Spleen (tissue), 11 donors: ENCODE data around the gene CEP20. TPM values are rescaled to one million over a fixed set of nuclear protein-coding genes. Genes with fewer than 3 reads are reported as not detected.

Experiments used
- DNase-seq: peaks from one replicate; pipeline ENCODE4 v3.0.0-alpha.2; 2020
- H3K27ac ChIP-seq, 8 donors: fragments of 200-600 bp; sonication (generic) in 7 of 8; 1 replicate in 4 of 8; 2 replicates in 4 of 8; pipeline versions ENCODE4 v1.5.0 to v1.8.0; 2016 to 2021; ENCODE audit warnings: inconsistent platforms in 4 of 8, mild to moderate bottlenecking in 4 of 8, moderate library complexity in 1 of 8
- H3K27me3 ChIP-seq, 7 donors: fragments of 200-600 bp; sonication (generic) in 6 of 7; replicated peaks in 1 of 7; 1 replicate in 4 of 7; 2 replicates in 3 of 7; pipeline versions ENCODE4 v1.5.0 to v1.8.0; 2016 to 2021; ENCODE audit warnings: inconsistent platforms in 3 of 7, mild to moderate bottlenecking in 1 of 7
- H3K36me3 ChIP-seq, 6 donors: fragments of 200-600 bp; sonication (generic) in 5 of 6; 1 replicate in 4 of 6; 2 replicates in 2 of 6; pipeline versions ENCODE4 v1.5.0 to v1.8.0; 2016 to 2021; ENCODE audit warnings: inconsistent platforms in 2 of 6
- H3K4me1 ChIP-seq, 6 donors: fragments of 200-600 bp; sonication (generic) in 5 of 6; 1 replicate in 3 of 6; 2 replicates in 3 of 6; pipeline versions ENCODE4 v1.5.0 to v1.8.0; 2016 to 2021; ENCODE audit warnings: inconsistent platforms in 3 of 6
- H3K4me3 ChIP-seq, 8 donors: fragments of 200-600 bp; sonication (generic) in 7 of 8; 1 replicate in 4 of 8; 2 replicates in 4 of 8; pipeline versions ENCODE4 v1.5.0 to v1.8.0; 2016 to 2021; ENCODE audit warnings: inconsistent platforms in 4 of 8, mild to moderate bottlenecking in 4 of 8, moderate library complexity in 2 of 8
- H3K9me3 ChIP-seq, 8 donors: fragments of 200-600 bp; sonication (generic) in 7 of 8; 1 replicate in 4 of 8; 2 replicates in 4 of 8; pipeline versions ENCODE4 v1.5.0 to v1.8.0; 2016 to 2021; ENCODE audit warnings: inconsistent platforms in 4 of 8
- CTCF ChIP-seq, 11 experiments: fragments of 200-600 bp in 7 of 11; fragments of 450-650 bp in 4 of 11; sonication (generic) in 4 of 11; IDR thresholded peaks in 8 of 11; conservative IDR thresholded peaks in 3 of 11; 1 replicate in 7 of 11; 2 replicates in 4 of 11; pipeline versions ENCODE4 v1.4.0 to v1.8.0; 2016 to 2021; ENCODE audit warnings: antibody characterized with exemption in 11 of 11, inconsistent platforms in 4 of 11, mild to moderate bottlenecking in 1 of 11
- POLR2A ChIP-seq, 3 donors: fragments of 450-650 bp; IDR thresholded peaks; one replicate each; pipeline ENCODE4 v1.5.1; 2017; ENCODE audit warnings: antibody characterized with exemption in 3 of 3, mild to moderate bottlenecking in 1 of 3
- POLR2AphosphoS5 ChIP-seq, 3 donors: sonication (generic); formaldehyde crosslinking; IDR thresholded peaks; one replicate each; pipeline ENCODE4 v1.5.1; 2017; ENCODE audit warnings: antibody characterized with exemption in 3 of 3
- WGBS, 5 donors: extraction: QIAGEN DNeasy Blood & Tissue Kit in 3 of 5; methylation state at CpG; one replicate each; pipeline versions ENCODE4 v1.1.5 to v1.1.7; 2013 to 2018; 5-methylcytosine and 5-hydroxymethylcytosine counted together
- intact Hi-C: fragments of 100-400 bp; cut with DNase I; formaldehyde crosslinking; loops from one replicate; pipeline ENCODE4 v1.15.0; 2023; ENCODE audit warnings: low total_unique reads
- polyA plus RNA-seq, 3 donors: library from polyadenylated mRNA; stranded (reverse); fragments of 200-250 nt; gene quantifications; one replicate each; pipeline ENCODE4 v1.2.1, GENCODE V29; 2013
- total RNA-seq, 7 donors: library from RNA; depleted of rRNA in 3 of 7; stranded (reverse); fragments of >200 nt in 3 of 7; fragmentation: NEBNext Ultra II Directional in 4 of 7; extraction: Animal tissue kit (Norgen Biotek cat#: 25700) in 4 of 7; gene quantifications; one replicate each; pipeline versions ENCODE4 v1.1.0 to v1.2.1, GENCODE V29; 2016 to 2021
- donor health status: healthy with polysubstance abuse.
- donor health status: DM: no; HTN: no; CAD: no; lungs with moderate emphysema.
- donor health status: DM: no; HTN: no; CAD: no.
- donor health status: Bipolar disorder and iron deficiency.
- donor health status: healthy.
- donor health status: DM: no; HTN: no; CAD: no.
- donor health status: DM: yes; HTN: yes; CAD: no.

The CEP20 gene
- total and polyA plus RNA-seq, 10 donors, result 14.7 to 29.2 (median 25.6) TPM

- H3K27me3 ChIP-seq, result no peaks in the 10 kb centered on the region
- peaks cover 0 to 11% (median 0%) of the 10 kb centered on the region in 6 donors for H3K4me1 ChIP-seq
- no peak overlapping the region for H3K4me3 ChIP-seq
- intact Hi-C loops, result no loop called here
- no peak for DNase-seq
- TF ChIP-seq CTCF (IDR thresholded peaks at IDR 0.05 in 8 of 11, conservative IDR thresholded peaks at IDR 0.05 in 3 of 11), result no peak
- TF ChIP-seq POLR2A (IDR thresholded peaks at IDR 0.05), result no peak
- TF ChIP-seq POLR2AphosphoS5 (IDR thresholded peaks at IDR 0.05), result no peak
- H3K27ac ChIP-seq, result peak overlapping the region in 1 of 8 donors; percentile 21
- no peaks in the 10 kb centered on the region for H3K36me3 ChIP-seq
- peaks cover 0 to under 1% (median 0%) of the 10 kb centered on the region in 8 donors for H3K9me3 ChIP-seq
- WGBS, 5 donors, result 73 to 88% (median 75%) methylated on average over 7 of the region's 7 CpGs
Measured at GRCh38 chr16:15913046-15913698, 24.8 kb upstream of the CEP20 start.

GRCh38 chr16:15911198-15911597, 22.8 kb upstream of the CEP20 start:
- 92 to 97% (median 94%) methylated on average over 3 of the region's 3 CpGs for WGBS, 5 donors
- intact Hi-C loops, result no loop called here

GRCh38 chr16:15907863-15908478, 19.6 kb upstream of the CEP20 start:
- H3K27ac ChIP-seq, result no peak overlapping the region
- intact Hi-C loops, result no loop called here
- no peaks in the 10 kb centered on the region for H3K27me3 ChIP-seq
- peaks cover 0 to 8% (median 0%) of the 10 kb centered on the region in 6 donors for H3K4me1 ChIP-seq
- 68 to 86% (median 77%) methylated on average over 7 of the region's 7 CpGs for WGBS, 5 donors
- TF ChIP-seq CTCF (IDR thresholded peaks at IDR 0.05 in 8 of 11, conservative IDR thresholded peaks at IDR 0.05 in 3 of 11) (no peak), POLR2A (IDR thresholded peaks at IDR 0.05) (no peak), POLR2AphosphoS5 (IDR thresholded peaks at IDR 0.05) (no peak)
- H3K4me3 ChIP-seq, result no peak overlapping the region
- no peak for DNase-seq
- H3K9me3 ChIP-seq, result peaks cover 0 to 10% (median 5%) of the 10 kb centered on the region in 8 donors
- no peaks in the 10 kb centered on the region for H3K36me3 ChIP-seq

More at GRCh38 chr16:15911198-15911597, 22.8 kb upstream of the CEP20 start:
- no peaks in the 10 kb centered on the region for H3K36me3 ChIP-seq
- peaks cover 0 to 11% (median 0%) of the 10 kb centered on the region in 6 donors for H3K4me1 ChIP-seq
- H3K27me3 ChIP-seq, result no peaks in the 10 kb centered on the region
- H3K4me3 ChIP-seq, result no peak overlapping the region
- peaks cover 0 to 6% (median 4%) of the 10 kb centered on the region in 8 donors for H3K9me3 ChIP-seq
- TF ChIP-seq POLR2A (IDR thresholded peaks at IDR 0.05) (no peak), CTCF (IDR thresholded peaks at IDR 0.05 in 8 of 11, conservative IDR thresholded peaks at IDR 0.05 in 3 of 11) (no peak), POLR2AphosphoS5 (IDR thresholded peaks at IDR 0.05) (no peak)
- no peak overlapping the region for H3K27ac ChIP-seq
- DNase-seq, result no peak

- no peak for TF ChIP-seq CTCF (IDR thresholded peaks at IDR 0.05 in 8 of 11, conservative IDR thresholded peaks at IDR 0.05 in 3 of 11)
- TF ChIP-seq POLR2A (IDR thresholded peaks at IDR 0.05), result no peak
- no peak for TF ChIP-seq POLR2AphosphoS5 (IDR thresholded peaks at IDR 0.05)
- H3K4me3 ChIP-seq, result no peak overlapping the region
- no peak overlapping the region for H3K27ac ChIP-seq
- no peak for DNase-seq
- peaks cover 0 to 10% (median 5%) of the 10 kb centered on the region in 8 donors for H3K9me3 ChIP-seq
- intact Hi-C loops, result no loop called here
- 82 to 94% (median 91%) methylated on average over 2 of the region's 2 CpGs for WGBS, 5 donors
- peaks cover 0 to under 1% (median 0%) of the 10 kb centered on the region in 6 donors for H3K4me1 ChIP-seq
- H3K27me3 ChIP-seq, result no peaks in the 10 kb centered on the region
- H3K36me3 ChIP-seq, result no peaks in the 10 kb centered on the region
Measured at GRCh38 chr16:15906439-15906838, 18.0 kb upstream of the CEP20 start.
